ENCODE results near the gene ATP2B2.

ATP2B2 gene

GRCh38 chr3:10401990-10402761 is 103.2 kb downstream of the ATP2B2 start:
- DNase-seq (ENCODE audit: low read depth in 3 of 3): no peak

GRCh38 chr3:10400749-10401495 is 104.5 kb downstream of the ATP2B2 start:
- DNase-seq (ENCODE audit: low read depth in 3 of 3): no peak

- no peak for DNase-seq (ENCODE audit: low read depth in 3 of 3)
These were observed 105.2 kb downstream of the ATP2B2 start for GRCh38 chr3:10400050-10400748.

GRCh38 chr3:10399634-10400033 is 105.8 kb downstream of the ATP2B2 start:
- no peak for DNase-seq (ENCODE audit: low read depth in 3 of 3)

- no peak for DNase-seq (ENCODE audit: low read depth in 3 of 3)
These were observed 107.0 kb downstream of the ATP2B2 start for GRCh38 chr3:10398341-10398740.

GRCh38 chr3:10397879-10398278 is 107.5 kb downstream of the ATP2B2 start:
- DNase-seq (ENCODE audit: low read depth in 3 of 3): no peak

GRCh38 chr3:10396931-10397330 is 108.5 kb downstream of the ATP2B2 start:
- DNase-seq (ENCODE audit: low read depth in 3 of 3): no peak

GRCh38 chr3:10396083-10396482 is 109.3 kb downstream of the ATP2B2 start:
- no peak for DNase-seq (ENCODE audit: low read depth in 3 of 3)

- DNase-seq (ENCODE audit: low read depth in 3 of 3): peak in 1 of 3 experiments; percentile 7
These were observed 109.7 kb downstream of the ATP2B2 start for GRCh38 chr3:10395671-10396070.

GRCh38 chr3:10395196-10395595 is 110.2 kb downstream of the ATP2B2 start:
- no peak for DNase-seq (ENCODE audit: low read depth in 3 of 3)

- no peak for DNase-seq (ENCODE audit: low read depth in 3 of 3)
These were observed 110.8 kb downstream of the ATP2B2 start for GRCh38 chr3:10394491-10395025.

- DNase-seq (ENCODE audit: low read depth in 3 of 3): no peak
These were observed 111.9 kb downstream of the ATP2B2 start for GRCh38 chr3:10393514-10393913.

- DNase-seq (ENCODE audit: low read depth in 3 of 3): no peak
These were observed 112.4 kb downstream of the ATP2B2 start for GRCh38 chr3:10392906-10393461.

- DNase-seq (ENCODE audit: low read depth in 3 of 3): no peak
These were observed 113.1 kb downstream of the ATP2B2 start for GRCh38 chr3:10392244-10392643.

GRCh38 chr3:10391391-10391790 is 114.0 kb downstream of the ATP2B2 start:
- DNase-seq (ENCODE audit: low read depth in 3 of 3): no peak

GRCh38 chr3:10390641-10391373 is 114.6 kb downstream of the ATP2B2 start:
- no peak for DNase-seq (ENCODE audit: low read depth in 3 of 3)

GRCh38 chr3:10389995-10390394 is 115.4 kb downstream of the ATP2B2 start:
- DNase-seq (ENCODE audit: low read depth in 3 of 3): no peak

- DNase-seq (ENCODE audit: low read depth in 3 of 3): no peak
These were observed 116.0 kb downstream of the ATP2B2 start for GRCh38 chr3:10389339-10389738.

GRCh38 chr3:10387881-10388609 is 117.3 kb downstream of the ATP2B2 start:
- DNase-seq (ENCODE audit: low read depth in 3 of 3): no peak

- no peak for DNase-seq (ENCODE audit: low read depth in 3 of 3)
These were observed 119.3 kb downstream of the ATP2B2 start for GRCh38 chr3:10386121-10386520.
